Mucosa of stomach (tissue), 1 donor: ENCODE measurements around the gene RENBP.

Experiments
- H3K27me3 ChIP-seq: one replicate; pipeline ENCODE4 v1.7.0; 2013; ENCODE audit warnings: mild to moderate bottlenecking, low read length; ENCODE audit not compliant: control insufficient read depth, insufficient read depth
- H3K36me3 ChIP-seq: one replicate; pipeline ENCODE4 v1.7.0; 2013; ENCODE audit warnings: low read length; ENCODE audit not compliant: control insufficient read depth, insufficient read depth
- H3K4me1 ChIP-seq: one replicate; pipeline ENCODE4 v1.7.0; 2013; ENCODE audit warnings: mild to moderate bottlenecking, low read length; ENCODE audit not compliant: control insufficient read depth, insufficient read depth
- H3K4me3 ChIP-seq: one replicate; pipeline ENCODE4 v1.7.0; 2013; ENCODE audit warnings: low read length
- H3K9ac ChIP-seq: one replicate; pipeline ENCODE4 v1.7.0; 2013; ENCODE audit warnings: mild to moderate bottlenecking, low read length, moderate library complexity
- H3K9me3 ChIP-seq: one replicate; pipeline ENCODE4 v1.7.0; 2013; ENCODE audit warnings: mild to moderate bottlenecking, low read length, moderate library complexity; ENCODE audit not compliant: control insufficient read depth
- donor health status: Pancreatic carcinoma.

The RENBP gene

GRCh38 chrX:153917869-153918268, 26.6 kb downstream of the RENBP start:
- H3K9me3 ChIP-seq = no peaks in the 10 kb centered on the region
- H3K9ac ChIP-seq = no peak overlapping the region
- H3K27me3 ChIP-seq = no peaks in the 10 kb centered on the region
- H3K36me3 ChIP-seq = no peaks in the 10 kb centered on the region
- H3K4me1 ChIP-seq = no peaks in the 10 kb centered on the region
- no peak overlapping the region for H3K4me3 ChIP-seq

GRCh38 chrX:153913701-153914100, 30.7 kb downstream of the RENBP start:
- no peaks in the 10 kb centered on the region for H3K36me3 ChIP-seq
- no peaks in the 10 kb centered on the region for H3K4me1 ChIP-seq
- H3K9ac ChIP-seq = no peak overlapping the region
- H3K27me3 ChIP-seq = no peaks in the 10 kb centered on the region
- H3K4me3 ChIP-seq = no peak overlapping the region
- no peaks in the 10 kb centered on the region for H3K9me3 ChIP-seq

- Histone ChIP-seq H3K27me3 (no peaks in the 10 kb centered on the region), H3K9me3 (no peaks in the 10 kb centered on the region), H3K9ac (no peak overlapping the region), H3K4me3 (no peak overlapping the region), H3K4me1 (no peaks in the 10 kb centered on the region), H3K36me3 (no peaks in the 10 kb centered on the region)
These were observed 31.2 kb downstream of the RENBP start for GRCh38 chrX:153913211-153913610.

GRCh38 chrX:153911798-153912197, 32.6 kb downstream of the RENBP start:
- Histone ChIP-seq H3K27me3 (no peaks in the 10 kb centered on the region), H3K36me3 (no peaks in the 10 kb centered on the region), H3K9ac (no peak overlapping the region), H3K9me3 (no peaks in the 10 kb centered on the region), H3K4me3 (no peak overlapping the region), H3K4me1 (no peaks in the 10 kb centered on the region)

GRCh38 chrX:153910446-153910845, 34.0 kb downstream of the RENBP start:
- H3K9ac ChIP-seq = no peak overlapping the region
- H3K27me3 ChIP-seq = no peaks in the 10 kb centered on the region
- H3K4me3 ChIP-seq = no peak overlapping the region
- H3K9me3 ChIP-seq = no peaks in the 10 kb centered on the region
- H3K36me3 ChIP-seq = no peaks in the 10 kb centered on the region
- H3K4me1 ChIP-seq = no peaks in the 10 kb centered on the region

- no peaks in the 10 kb centered on the region for H3K27me3 ChIP-seq
- no peaks in the 10 kb centered on the region for H3K4me1 ChIP-seq
- no peaks in the 10 kb centered on the region for H3K9me3 ChIP-seq
- H3K4me3 ChIP-seq = no peak overlapping the region
- H3K9ac ChIP-seq = no peak overlapping the region
- no peaks in the 10 kb centered on the region for H3K36me3 ChIP-seq
These were observed 34.5 kb downstream of the RENBP start for GRCh38 chrX:153909980-153910360.

GRCh38 chrX:153909024-153909979, 35.1 kb downstream of the RENBP start:
- H3K27me3 ChIP-seq = no peaks in the 10 kb centered on the region

GRCh38 chrX:153908219-153908860, 36.1 kb downstream of the RENBP start:
- no peaks in the 10 kb centered on the region for H3K36me3 ChIP-seq
- H3K4me1 ChIP-seq = no peaks in the 10 kb centered on the region
- no peak overlapping the region for H3K9ac ChIP-seq
- no peak overlapping the region for H3K4me3 ChIP-seq
- H3K9me3 ChIP-seq = no peaks in the 10 kb centered on the region
- H3K27me3 ChIP-seq = no peaks in the 10 kb centered on the region

More at GRCh38 chrX:153909024-153909979, 35.1 kb downstream of the RENBP start:
- Histone ChIP-seq H3K4me3 (no peak overlapping the region), H3K9ac (no peak overlapping the region), H3K9me3 (no peaks in the 10 kb centered on the region), H3K4me1 (no peaks in the 10 kb centered on the region), H3K36me3 (no peaks in the 10 kb centered on the region)

GRCh38 chrX:153907456-153907855, 37.0 kb downstream of the RENBP start:
- H3K9ac ChIP-seq = no peak overlapping the region
- no peaks in the 10 kb centered on the region for H3K4me1 ChIP-seq
- no peak overlapping the region for H3K4me3 ChIP-seq
- no peaks in the 10 kb centered on the region for H3K9me3 ChIP-seq
- no peaks in the 10 kb centered on the region for H3K27me3 ChIP-seq
- H3K36me3 ChIP-seq = no peaks in the 10 kb centered on the region

GRCh38 chrX:153906126-153906917, 38.1 kb downstream of the RENBP start:
- no peak overlapping the region for H3K9ac ChIP-seq
- no peaks in the 10 kb centered on the region for H3K9me3 ChIP-seq
- no peaks in the 10 kb centered on the region for H3K4me1 ChIP-seq
- no peak overlapping the region for H3K4me3 ChIP-seq
- H3K27me3 ChIP-seq = no peaks in the 10 kb centered on the region
- H3K36me3 ChIP-seq = no peaks in the 10 kb centered on the region

GRCh38 chrX:153905481-153906095, 38.9 kb downstream of the RENBP start:
- Histone ChIP-seq H3K9ac (no peak overlapping the region), H3K27me3 (no peaks in the 10 kb centered on the region), H3K9me3 (no peaks in the 10 kb centered on the region), H3K36me3 (no peaks in the 10 kb centered on the region), H3K4me1 (no peaks in the 10 kb centered on the region), H3K4me3 (no peak overlapping the region)
